Measurements from ENCODE around the gene SLC22A23.

The SLC22A23 gene

DNA sequence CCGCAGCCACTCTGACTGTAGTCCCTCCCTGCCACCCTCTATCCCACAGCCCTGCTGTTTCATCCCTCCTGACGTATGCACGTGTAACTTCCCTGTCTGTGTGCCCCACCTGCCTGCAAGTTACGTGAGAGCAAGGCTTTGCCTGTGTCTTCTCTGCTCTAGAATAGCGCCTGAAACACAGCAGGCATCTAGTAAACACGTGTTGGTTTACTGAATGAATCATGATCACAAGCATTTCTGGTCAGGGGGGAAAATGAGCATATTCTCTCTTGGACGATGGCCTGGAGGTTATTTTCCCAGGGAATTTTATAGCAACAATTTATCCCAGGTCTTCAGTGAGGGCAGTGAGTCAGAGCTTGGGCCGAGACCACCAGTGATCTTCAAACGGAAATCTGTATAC lies 159.8 kb downstream of the SLC22A23 start:
- Histone ChIP-seq H3K36me3 (ENCODE audit: control insufficient read depth, insufficient read depth, low read length) (no peaks in the 10 kb centered on the region), H3K27me3 (replicated peaks; ENCODE audit: control insufficient read depth, insufficient read depth, low read length) (no peaks in the 10 kb centered on the region)
- no peak for DNase-seq (ENCODE audit: extremely low read depth, insufficient read length)

DNA sequence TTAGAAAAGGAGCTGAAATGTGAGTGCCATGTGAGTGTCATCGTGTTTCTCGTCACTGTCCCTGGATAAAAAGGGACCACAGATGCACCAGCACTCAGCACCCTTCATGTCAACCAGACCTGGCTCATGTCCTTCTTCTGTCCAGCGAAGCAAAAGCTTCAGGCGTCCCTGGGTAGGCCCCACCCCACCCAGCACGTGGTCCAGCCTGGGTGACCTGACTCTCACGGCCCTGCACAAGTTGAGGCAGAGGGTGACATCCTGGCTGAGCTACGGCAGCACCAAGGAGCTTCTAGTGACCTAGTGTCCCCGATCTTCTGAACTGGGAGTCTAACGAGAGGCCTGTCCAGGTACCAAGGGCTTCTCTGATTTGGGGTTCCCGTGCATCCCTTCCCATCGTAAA lies 160.3 kb downstream of the SLC22A23 start:
- Histone ChIP-seq H3K27me3 (replicated peaks; ENCODE audit: control insufficient read depth, insufficient read depth, low read length) (no peaks in the 10 kb centered on the region), H3K36me3 (ENCODE audit: control insufficient read depth, insufficient read depth, low read length) (no peaks in the 10 kb centered on the region), H3K4me3 (replicated peaks; ENCODE audit: low read depth, low read length) (no peak overlapping the region)
- no peak for DNase-seq (ENCODE audit: extremely low read depth, insufficient read length)
- TF ChIP-seq, protein P1, sequence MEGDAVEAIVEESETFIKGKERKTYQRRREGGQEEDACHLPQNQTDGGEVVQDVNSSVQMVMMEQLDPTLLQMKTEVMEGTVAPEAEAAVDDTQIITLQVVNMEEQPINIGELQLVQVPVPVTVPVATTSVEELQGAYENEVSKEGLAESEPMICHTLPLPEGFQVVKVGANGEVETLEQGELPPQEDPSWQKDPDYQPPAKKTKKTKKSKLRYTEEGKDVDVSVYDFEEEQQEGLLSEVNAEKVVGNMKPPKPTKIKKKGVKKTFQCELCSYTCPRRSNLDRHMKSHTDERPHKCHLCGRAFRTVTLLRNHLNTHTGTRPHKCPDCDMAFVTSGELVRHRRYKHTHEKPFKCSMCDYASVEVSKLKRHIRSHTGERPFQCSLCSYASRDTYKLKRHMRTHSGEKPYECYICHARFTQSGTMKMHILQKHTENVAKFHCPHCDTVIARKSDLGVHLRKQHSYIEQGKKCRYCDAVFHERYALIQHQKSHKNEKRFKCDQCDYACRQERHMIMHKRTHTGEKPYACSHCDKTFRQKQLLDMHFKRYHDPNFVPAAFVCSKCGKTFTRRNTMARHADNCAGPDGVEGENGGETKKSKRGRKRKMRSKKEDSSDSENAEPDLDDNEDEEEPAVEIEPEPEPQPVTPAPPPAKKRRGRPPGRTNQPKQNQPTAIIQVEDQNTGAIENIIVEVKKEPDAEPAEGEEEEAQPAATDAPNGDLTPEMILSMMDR (IDR thresholded peaks at IDR 0.05; ENCODE audit: insufficient read depth, low read length, poor library complexity, severe bottlenecking), result no peak

More for the DNA sequence above, 159.8 kb downstream of the SLC22A23 start:
- TF ChIP-seq, protein P1 (IDR thresholded peaks at IDR 0.05; ENCODE audit: insufficient read depth, low read length, poor library complexity, severe bottlenecking), result no peak
- H3K4me3 ChIP-seq (replicated peaks; ENCODE audit: low read depth, low read length), result no peak overlapping the region

DNA sequence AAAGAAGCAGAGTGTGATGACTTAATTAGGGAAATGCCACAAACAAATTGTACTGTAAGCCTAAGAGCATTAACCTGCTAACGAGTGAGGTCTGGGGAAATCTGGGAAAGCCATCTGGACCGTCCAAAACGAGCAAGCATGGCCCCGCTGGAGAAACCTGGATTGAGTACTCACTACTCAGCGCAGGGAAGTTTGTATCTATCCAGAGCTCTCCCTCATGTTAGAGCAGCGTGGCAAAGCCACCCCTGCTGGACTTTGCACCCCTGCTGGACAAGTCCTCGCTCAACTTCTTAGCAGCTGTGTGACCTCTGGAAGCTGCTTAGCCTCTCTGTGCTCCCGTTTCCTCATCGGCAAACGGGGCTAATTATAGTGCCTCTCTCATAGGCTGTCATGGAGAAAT lies 160.8 kb downstream of the SLC22A23 start:
- DNase-seq (ENCODE audit: extremely low read depth, insufficient read length), result no peak
- Histone ChIP-seq H3K27me3 (replicated peaks; ENCODE audit: control insufficient read depth, insufficient read depth, low read length) (no peaks in the 10 kb centered on the region), H3K4me3 (replicated peaks; ENCODE audit: low read depth, low read length) (no peak overlapping the region), H3K36me3 (ENCODE audit: control insufficient read depth, insufficient read depth, low read length) (no peaks in the 10 kb centered on the region)
- TF ChIP-seq, protein P1 (IDR thresholded peaks at IDR 0.05; ENCODE audit: insufficient read depth, low read length, poor library complexity, severe bottlenecking), result no peak

DNA sequence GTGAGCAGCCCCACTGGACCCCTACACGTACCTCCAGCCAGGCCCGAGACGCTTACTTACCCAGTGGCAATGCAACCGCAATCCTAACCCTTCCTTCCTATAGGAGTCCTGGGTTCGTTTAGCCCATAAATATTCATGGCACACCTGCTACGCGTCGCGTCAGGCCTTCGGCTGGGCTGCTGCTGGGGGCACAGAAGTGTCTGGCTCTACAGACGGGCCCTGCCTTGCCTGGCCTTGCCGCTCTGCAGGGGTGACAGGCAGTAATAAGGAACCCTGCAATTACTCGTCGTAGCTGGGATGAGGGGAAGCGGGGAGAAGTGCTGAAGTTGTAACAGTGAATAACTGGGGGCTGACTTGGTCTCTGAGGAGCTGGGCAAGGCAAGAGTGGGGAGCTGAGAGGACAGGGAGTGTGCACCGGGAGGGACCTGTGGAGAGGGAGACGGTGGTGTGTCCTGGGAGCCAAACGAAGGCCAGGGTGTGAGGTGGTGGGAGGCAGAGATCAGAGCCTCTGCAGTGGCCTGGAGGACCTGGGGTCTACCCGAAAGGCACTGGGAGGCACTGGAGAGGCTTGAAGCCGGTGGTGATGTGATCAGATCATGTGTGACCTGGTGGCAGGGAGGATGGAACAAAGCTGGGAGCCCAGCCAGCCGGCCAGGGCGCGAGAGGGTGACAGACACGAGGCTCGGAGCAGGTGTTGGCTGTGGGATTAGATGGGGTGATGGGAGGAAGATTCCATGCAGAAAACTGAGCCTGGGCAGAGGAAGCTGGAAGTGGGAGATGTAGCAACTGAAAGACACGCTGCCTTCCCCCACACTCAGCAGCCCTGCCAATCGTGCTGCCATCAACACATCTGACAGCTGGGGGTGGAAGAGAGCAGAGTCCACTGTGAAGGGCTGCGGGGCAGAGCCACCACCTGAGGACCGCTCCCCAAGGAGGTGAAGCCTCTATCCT lies 161.7 kb downstream of the SLC22A23 start:
- Histone ChIP-seq H3K4me3 (replicated peaks; ENCODE audit: low read depth, low read length) (no peak overlapping the region), H3K27me3 (replicated peaks; ENCODE audit: control insufficient read depth, insufficient read depth, low read length) (no peaks in the 10 kb centered on the region), H3K36me3 (ENCODE audit: control insufficient read depth, insufficient read depth, low read length) (no peaks in the 10 kb centered on the region)
- DNase-seq (ENCODE audit: extremely low read depth, insufficient read length), result no peak
- TF ChIP-seq, protein P1 (IDR thresholded peaks at IDR 0.05; ENCODE audit: insufficient read depth, low read length, poor library complexity, severe bottlenecking), result peak; percentile 10

DNA sequence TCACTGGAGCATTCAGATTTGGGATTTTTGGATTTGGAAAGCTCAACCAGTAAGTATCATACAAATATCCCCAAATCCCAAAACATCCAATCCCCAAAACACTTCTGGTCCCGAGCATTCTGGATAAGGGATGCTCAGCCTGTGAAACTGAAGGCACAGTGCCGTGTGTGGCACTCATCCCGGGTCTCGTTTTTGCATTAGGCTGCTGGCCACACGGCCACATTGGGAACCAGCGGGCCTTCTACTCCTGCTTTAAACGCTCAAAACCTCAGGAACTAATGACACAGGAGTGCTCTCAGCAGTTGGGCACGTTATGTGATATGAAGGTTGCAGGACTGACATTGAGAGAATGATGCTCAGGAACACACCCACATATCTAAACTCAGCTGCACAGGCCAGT lies 162.5 kb downstream of the SLC22A23 start:
- H3K27me3 ChIP-seq (replicated peaks; ENCODE audit: control insufficient read depth, insufficient read depth, low read length), result no peaks in the 10 kb centered on the region
- TF ChIP-seq, protein P1 (IDR thresholded peaks at IDR 0.05; ENCODE audit: insufficient read depth, low read length, poor library complexity, severe bottlenecking), result no peak
- H3K36me3 ChIP-seq (ENCODE audit: control insufficient read depth, insufficient read depth, low read length), result no peaks in the 10 kb centered on the region
- no peak for DNase-seq (ENCODE audit: extremely low read depth, insufficient read length)
- no peak overlapping the region for H3K4me3 ChIP-seq (replicated peaks; ENCODE audit: low read depth, low read length)
